OCI-LY1 (cell line): ENCODE results near the gene RCAN1.

Experiments used
- H2AFZ ChIP-seq: fragments of 200-600 bp; sonication (generic), shearing (Covaris generic); 2 replicates; pipeline ENCODE4 v1.6.0; 2014; ENCODE audit warnings: antibody characterized with exemption, mild to moderate bottlenecking, low read length
- H3F3A ChIP-seq: fragments of 200-600 bp; sonication (generic), shearing (Covaris generic); 2 replicates; pipeline ENCODE4 v1.6.0; 2014; ENCODE audit warnings: mild to moderate bottlenecking, antibody characterized with exemption, low read length, moderate library complexity; ENCODE audit not compliant: insufficient read depth
- H3K27ac ChIP-seq: fragments of 200-600 bp; sonication (generic); 2 replicates; pipeline ENCODE4 v1.5.1; 2014; ENCODE audit warnings: low read length, mixed run types, mild to moderate bottlenecking, low read depth; ENCODE audit not compliant: poor library complexity, severe bottlenecking
- H3K27me3 ChIP-seq: fragments of 200-600 bp; sonication (generic); 2 replicates; pipeline ENCODE4 v1.6.0; 2014; ENCODE audit warnings: antibody characterized with exemption, mild to moderate bottlenecking, low read length, moderate library complexity; ENCODE audit not compliant: insufficient read depth
- H3K36me3 ChIP-seq: fragments of 200-600 bp; sonication (generic); 2 replicates; pipeline ENCODE4 v1.6.1; 2014; ENCODE audit warnings: mild to moderate bottlenecking, antibody characterized with exemption, low read length, moderate library complexity, mixed read lengths; ENCODE audit not compliant: insufficient read depth
- H3K4me1 ChIP-seq: fragments of 200-600 bp; sonication (generic); 2 replicates; pipeline ENCODE4 v1.5.1; 2014; ENCODE audit warnings: mild to moderate bottlenecking, low read length, moderate library complexity; ENCODE audit not compliant: insufficient read depth, severe bottlenecking
- H3K4me2 ChIP-seq: fragments of 200-600 bp; sonication (generic), shearing (Covaris generic); 2 replicates; pipeline ENCODE4 v1.6.1; 2014; ENCODE audit warnings: low read length
- H3K4me3 ChIP-seq: fragments of 200-600 bp; sonication (generic); 2 replicates; pipeline ENCODE4 v1.5.1; 2014; ENCODE audit warnings: low read length, low read depth, mild to moderate bottlenecking, mixed read lengths; ENCODE audit not compliant: poor library complexity, severe bottlenecking
- H3K79me2 ChIP-seq: fragments of 200-600 bp; shearing (Covaris generic); 2 replicates; pipeline ENCODE4 v1.6.1; 2016; ENCODE audit warnings: mixed run types, low read length, mixed read lengths; ENCODE audit not compliant: insufficient read depth
- H3K9ac ChIP-seq: fragments of 200-600 bp; sonication (generic), shearing (Covaris generic); 2 replicates; pipeline ENCODE4 v1.6.1; 2014; ENCODE audit warnings: mild to moderate bottlenecking, low read length, mixed read lengths
- H3K9me2 ChIP-seq: fragments of 200-600 bp; sonication (generic), shearing (Covaris generic); 2 replicates; pipeline ENCODE4 v1.6.1; 2014; ENCODE audit warnings: low read depth, mild to moderate bottlenecking, low read length, mixed read lengths
- H3K9me3 ChIP-seq: fragments of 200-600 bp; shearing (Covaris generic); 2 replicates; pipeline ENCODE4 v1.6.1; 2014; ENCODE audit warnings: low read length, mixed read lengths
- H4K20me1 ChIP-seq: fragments of 200-600 bp; sonication (generic), shearing (Covaris generic); 2 replicates; pipeline ENCODE4 v1.6.0; 2016; ENCODE audit warnings: mild to moderate bottlenecking, low read length; ENCODE audit not compliant: insufficient read depth
- EZH2 ChIP-seq: fragments of 200-600 bp; sonication (generic), shearing (Covaris generic); IDR thresholded peaks from 2 replicates; pipeline ENCODE4 v1.8.0; 2017; ENCODE audit warnings: borderline replicate concordance, mixed run types, mild to moderate bottlenecking, antibody characterized with exemption, low read length, moderate library complexity, mixed read lengths
- TF ChIP-seq, protein P1 (sequence below): fragments of 200-600 bp; sonication (generic), shearing (Covaris generic); IDR thresholded peaks from 2 replicates; pipeline ENCODE4 v1.5.1; 2017; ENCODE audit warnings: mild to moderate bottlenecking, antibody characterized with exemption, low read length, moderate library complexity, mixed read lengths

The RCAN1 gene

DNA sequence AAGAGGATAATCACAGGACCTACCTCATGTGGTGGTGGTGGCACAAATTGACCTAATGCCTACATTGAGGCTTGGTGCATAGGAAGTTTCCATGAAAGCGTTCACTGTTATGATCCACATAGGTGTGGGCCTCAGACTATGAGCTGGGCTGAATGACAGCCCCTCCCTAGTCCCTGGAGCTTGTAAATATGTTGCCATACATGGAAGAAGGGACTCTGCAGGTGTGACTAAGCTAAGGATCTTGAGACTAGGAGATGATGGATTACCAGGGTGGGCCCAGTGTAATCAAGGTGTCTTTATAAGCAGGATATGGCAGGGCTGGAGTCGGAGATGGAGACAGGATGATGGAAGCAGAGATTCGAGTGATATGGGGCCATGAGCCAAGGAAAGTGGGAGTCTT lies 71.9 kb downstream of the RCAN1 start:
- no peaks in the 10 kb centered on the region for H3K36me3 ChIP-seq
- H3K79me2 ChIP-seq = no peaks in the 10 kb centered on the region
- H4K20me1 ChIP-seq = no peaks in the 10 kb centered on the region
- peaks cover 9% of the 10 kb centered on the region for H3K4me1 ChIP-seq
- no peak overlapping the region for H3K9ac ChIP-seq
- no peak overlapping the region for H3K27ac ChIP-seq
- no peaks in the 10 kb centered on the region for H3K9me2 ChIP-seq
- no peaks in the 10 kb centered on the region; the same call in 1 of the 2 replicates for H3K27me3 ChIP-seq
- no peak overlapping the region for H3K4me2 ChIP-seq
- H3K9me3 ChIP-seq = no peaks in the 10 kb centered on the region
- H2AFZ ChIP-seq = no peak overlapping the region
- H3K4me3 ChIP-seq = no peak overlapping the region
- no peaks in the 10 kb centered on the region for H3F3A ChIP-seq
- TF ChIP-seq, protein P1, sequence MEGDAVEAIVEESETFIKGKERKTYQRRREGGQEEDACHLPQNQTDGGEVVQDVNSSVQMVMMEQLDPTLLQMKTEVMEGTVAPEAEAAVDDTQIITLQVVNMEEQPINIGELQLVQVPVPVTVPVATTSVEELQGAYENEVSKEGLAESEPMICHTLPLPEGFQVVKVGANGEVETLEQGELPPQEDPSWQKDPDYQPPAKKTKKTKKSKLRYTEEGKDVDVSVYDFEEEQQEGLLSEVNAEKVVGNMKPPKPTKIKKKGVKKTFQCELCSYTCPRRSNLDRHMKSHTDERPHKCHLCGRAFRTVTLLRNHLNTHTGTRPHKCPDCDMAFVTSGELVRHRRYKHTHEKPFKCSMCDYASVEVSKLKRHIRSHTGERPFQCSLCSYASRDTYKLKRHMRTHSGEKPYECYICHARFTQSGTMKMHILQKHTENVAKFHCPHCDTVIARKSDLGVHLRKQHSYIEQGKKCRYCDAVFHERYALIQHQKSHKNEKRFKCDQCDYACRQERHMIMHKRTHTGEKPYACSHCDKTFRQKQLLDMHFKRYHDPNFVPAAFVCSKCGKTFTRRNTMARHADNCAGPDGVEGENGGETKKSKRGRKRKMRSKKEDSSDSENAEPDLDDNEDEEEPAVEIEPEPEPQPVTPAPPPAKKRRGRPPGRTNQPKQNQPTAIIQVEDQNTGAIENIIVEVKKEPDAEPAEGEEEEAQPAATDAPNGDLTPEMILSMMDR = no peak
- TF ChIP-seq EZH2 = no peak

DNA sequence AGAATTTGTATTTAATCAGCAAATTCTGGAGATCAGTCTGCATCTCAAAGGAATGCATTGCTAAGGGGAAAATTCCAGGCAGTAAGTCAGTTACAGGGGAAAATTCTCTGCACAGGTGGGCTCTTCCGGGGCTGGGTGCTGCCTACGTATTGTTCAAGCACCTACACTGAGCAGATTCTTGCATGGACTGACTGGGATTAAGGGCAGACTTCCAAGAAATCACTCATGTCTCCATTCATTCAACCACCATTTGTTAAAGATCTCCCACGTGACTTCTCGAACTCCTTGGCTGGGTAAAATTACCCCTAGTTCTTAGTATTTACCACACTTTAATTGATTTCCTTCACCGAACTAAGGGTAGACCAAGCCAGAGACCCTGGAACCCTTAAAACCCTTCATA lies 74.7 kb downstream of the RCAN1 start:
- no peaks in the 10 kb centered on the region for H3F3A ChIP-seq
- H3K9me3 ChIP-seq = no peaks in the 10 kb centered on the region
- H3K4me3 ChIP-seq = no peak overlapping the region
- no peak overlapping the region for H3K9ac ChIP-seq
- H3K9me2 ChIP-seq = no peaks in the 10 kb centered on the region
- TF ChIP-seq EZH2 = no peak
- TF ChIP-seq, protein P1 = no peak
- H2AFZ ChIP-seq = no peak overlapping the region
- no peak overlapping the region for H3K4me2 ChIP-seq
- H4K20me1 ChIP-seq = no peaks in the 10 kb centered on the region
- H3K27ac ChIP-seq = no peak overlapping the region
- H3K79me2 ChIP-seq = no peaks in the 10 kb centered on the region
- H3K27me3 ChIP-seq = no peaks in the 10 kb centered on the region; the same call in 1 of the 2 replicates
- no peaks in the 10 kb centered on the region for H3K36me3 ChIP-seq
- H3K4me1 ChIP-seq = peaks cover 4% of the 10 kb centered on the region

DNA sequence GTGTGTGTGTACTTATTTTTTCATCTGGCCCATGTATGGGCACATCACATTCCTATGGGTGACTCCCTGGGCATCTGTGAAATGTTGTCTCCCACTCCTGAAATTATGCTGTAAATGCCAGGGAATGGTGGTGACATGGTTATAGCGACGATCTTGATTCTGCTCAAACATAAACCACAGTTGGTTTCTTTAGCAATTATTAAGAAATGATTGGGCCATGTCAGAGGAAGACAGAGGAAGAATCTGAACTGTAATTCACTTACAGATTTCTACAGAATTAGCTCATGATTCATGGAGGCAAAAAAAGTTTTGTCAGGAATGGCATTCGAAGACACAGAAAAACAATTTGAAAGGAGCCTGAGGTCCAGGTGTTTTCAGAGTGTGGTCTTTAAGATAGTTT lies 77.1 kb downstream of the RCAN1 start:
- no peak overlapping the region for H3K4me3 ChIP-seq
- H3K27me3 ChIP-seq = no peaks in the 10 kb centered on the region; the same call in 1 of the 2 replicates
- TF ChIP-seq, protein P1 = no peak
- TF ChIP-seq EZH2 = no peak
- no peak overlapping the region for H3K4me2 ChIP-seq
- no peaks in the 10 kb centered on the region for H3K79me2 ChIP-seq
- H3K36me3 ChIP-seq = no peaks in the 10 kb centered on the region
- H3K9me2 ChIP-seq = no peaks in the 10 kb centered on the region
- no peak overlapping the region for H3K9ac ChIP-seq
- H3K4me1 ChIP-seq = no peaks in the 10 kb centered on the region
- no peaks in the 10 kb centered on the region for H3F3A ChIP-seq
- no peaks in the 10 kb centered on the region for H3K9me3 ChIP-seq
- H2AFZ ChIP-seq = no peak overlapping the region
- H3K27ac ChIP-seq = no peak overlapping the region
- no peaks in the 10 kb centered on the region for H4K20me1 ChIP-seq
